A673 (cell line): ENCODE results near the gene TMEM150C.

Experiments
- EZH2 ChIP-seq: fragments of 200-600 bp; sonication (generic); IDR thresholded peaks from 2 replicates; pipeline ENCODE4 v1.6.1; 2017; ENCODE audit warnings: borderline replicate concordance, low read depth, mild to moderate bottlenecking, mixed read lengths, antibody characterized with exemption, low read length; ENCODE audit not compliant: poor library complexity, severe bottlenecking
- TF ChIP-seq, protein P1 (sequence below): fragments of 300-800, 200-600 bp; sonication (generic); conservative IDR thresholded peaks from 2 replicates; pipeline ENCODE4 v1.5.1; 2017; ENCODE audit warnings: low read depth, mild to moderate bottlenecking, antibody characterized with exemption, low read length, moderate library complexity, mixed read lengths

DNA sequence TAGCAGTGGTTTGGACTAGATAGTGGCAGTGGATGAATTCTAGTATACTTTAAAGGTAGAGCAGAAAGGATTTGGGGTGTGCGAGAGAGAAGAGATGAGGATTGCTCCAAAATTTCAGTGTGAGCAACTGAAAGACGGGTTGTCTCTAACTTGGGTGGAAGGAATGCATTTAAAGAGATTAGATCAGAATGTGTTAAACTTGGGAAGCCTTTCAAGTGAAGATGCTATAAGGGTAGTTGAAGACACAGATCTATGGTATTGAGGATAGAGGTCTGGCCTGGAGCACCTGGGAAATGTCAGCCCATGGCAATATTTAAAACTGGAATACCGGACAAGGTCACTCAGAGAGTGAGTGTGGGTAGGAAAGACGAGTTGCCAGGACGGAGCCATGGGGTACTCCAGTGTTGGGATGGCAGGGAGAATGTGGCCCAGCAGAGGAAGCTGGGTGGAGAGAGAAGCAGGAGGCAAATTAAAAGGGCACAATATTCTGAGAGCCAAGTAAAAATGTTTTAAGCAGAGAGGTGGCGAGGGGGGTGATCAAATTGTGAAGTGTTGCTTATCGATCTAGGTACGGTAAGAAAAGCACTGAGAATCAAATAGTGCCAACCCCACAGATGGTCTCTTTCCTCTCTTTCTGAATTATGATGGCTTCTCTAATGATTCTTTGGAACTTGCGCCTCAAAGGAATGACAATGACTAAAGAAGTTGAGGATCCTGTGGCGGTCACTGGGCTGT lies 80.8 kb downstream of the TMEM150C start:
- TF ChIP-seq, protein P1, sequence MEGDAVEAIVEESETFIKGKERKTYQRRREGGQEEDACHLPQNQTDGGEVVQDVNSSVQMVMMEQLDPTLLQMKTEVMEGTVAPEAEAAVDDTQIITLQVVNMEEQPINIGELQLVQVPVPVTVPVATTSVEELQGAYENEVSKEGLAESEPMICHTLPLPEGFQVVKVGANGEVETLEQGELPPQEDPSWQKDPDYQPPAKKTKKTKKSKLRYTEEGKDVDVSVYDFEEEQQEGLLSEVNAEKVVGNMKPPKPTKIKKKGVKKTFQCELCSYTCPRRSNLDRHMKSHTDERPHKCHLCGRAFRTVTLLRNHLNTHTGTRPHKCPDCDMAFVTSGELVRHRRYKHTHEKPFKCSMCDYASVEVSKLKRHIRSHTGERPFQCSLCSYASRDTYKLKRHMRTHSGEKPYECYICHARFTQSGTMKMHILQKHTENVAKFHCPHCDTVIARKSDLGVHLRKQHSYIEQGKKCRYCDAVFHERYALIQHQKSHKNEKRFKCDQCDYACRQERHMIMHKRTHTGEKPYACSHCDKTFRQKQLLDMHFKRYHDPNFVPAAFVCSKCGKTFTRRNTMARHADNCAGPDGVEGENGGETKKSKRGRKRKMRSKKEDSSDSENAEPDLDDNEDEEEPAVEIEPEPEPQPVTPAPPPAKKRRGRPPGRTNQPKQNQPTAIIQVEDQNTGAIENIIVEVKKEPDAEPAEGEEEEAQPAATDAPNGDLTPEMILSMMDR: no peak
- no peak for TF ChIP-seq EZH2
